Right ventricle myocardium inferior (tissue), 1 donor: Measurements from ENCODE around the gene SMAGP. TPM values are rescaled to one million over a fixed set of nuclear protein-coding genes. Genes with fewer than 3 reads are reported as not detected.
A peak's percentile ranks its signal among the peaks of the same experiment; 100 is the strongest.

Source experiments
- ATAC-seq: fragments of 200-7000 bp; cut with Tn5 transposase; one replicate; pipeline ENCODE4 v1.9.1; 2020; ENCODE audit warnings: mild to moderate bottlenecking, moderate library complexity
- DNase-seq: peaks from one replicate; pipeline ENCODE4 v3.0.0; 2021; ENCODE audit errors: missing footprints
- intact Hi-C: fragments of 100-400 bp; cut with DNase I; formaldehyde crosslinking; loops from one replicate; pipeline ENCODE4 v1.11.0; 2022
- total RNA-seq: library from RNA; stranded (reverse); fragmentation: NEBNext Ultra II Directional; extraction: Animal tissue kit (Norgen Biotek cat#: 25700); gene quantifications from one replicate; pipeline ENCODE4 v1.2.1, GENCODE V29; 2021
- donor health status: DM: no; HTN: yes; CAD: no; lungs with severe emphysema.

The SMAGP gene
- total RNA-seq, 1 donor from 2014 or later, result 3.8 TPM

GRCh38 chr12:51208016-51208660 lies 62.1 kb downstream of the SMAGP start:
- intact Hi-C loops, result no loop called here
- no peak for ATAC-seq

GRCh38 chr12:51205350-51205749 lies 64.9 kb downstream of the SMAGP start:
- no peak for ATAC-seq
- no peak for DNase-seq

More at GRCh38 chr12:51208016-51208660, 62.1 kb downstream of the SMAGP start:
- no peak for DNase-seq

GRCh38 chr12:51202718-51203117 lies 67.5 kb downstream of the SMAGP start:
- intact Hi-C loops, result no loop called here
- ATAC-seq (no peak), DNase-seq (no peak)

More at GRCh38 chr12:51205350-51205749, 64.9 kb downstream of the SMAGP start:
- intact Hi-C loops, result no loop called here

GRCh38 chr12:51200806-51201205 lies 69.4 kb downstream of the SMAGP start:
- DNase-seq, result no peak
- intact Hi-C loops, result no loop called here
- ATAC-seq, result no peak

GRCh38 chr12:51200156-51200555 lies 70.1 kb downstream of the SMAGP start:
- intact Hi-C loops, result no loop called here
- ATAC-seq (no peak), DNase-seq (no peak)

- intact Hi-C loops, result no loop called here
- no peak for ATAC-seq
- no peak for DNase-seq
These were observed 70.8 kb downstream of the SMAGP start for GRCh38 chr12:51199366-51199945.

GRCh38 chr12:51198568-51199365 lies 71.4 kb downstream of the SMAGP start:
- no peak for ATAC-seq
- intact Hi-C loops, result no loop called here
- no peak for DNase-seq

- DNase-seq (no peak), ATAC-seq (peak; percentile 5)
- intact Hi-C loops, result no loop called here
These were observed 72.3 kb downstream of the SMAGP start for GRCh38 chr12:51197736-51198567.

- DNase-seq, result no peak
- intact Hi-C loops, result no loop called here
- no peak for ATAC-seq
These were observed 73.7 kb downstream of the SMAGP start for GRCh38 chr12:51196547-51196946.

GRCh38 chr12:51195841-51196240 lies 74.4 kb downstream of the SMAGP start:
- intact Hi-C loops, result no loop called here
- ATAC-seq (no peak), DNase-seq (no peak)

Other genes with a start within 250 kb of the SMAGP start
- gene SLC11A2, start 244.0 kb downstream of the SMAGP start, total RNA-seq, result 23.7 TPM
- 17.0 TPM for gene LETMD1, start 222.1 kb downstream of the SMAGP start, total RNA-seq
- gene CSRNP2, start 186.8 kb downstream of the SMAGP start, total RNA-seq, result 25.7 TPM
- 22.3 TPM for gene TFCP2, start 97.3 kb downstream of the SMAGP start, total RNA-seq
- 8.6 TPM for gene POU6F1, start 52.4 kb downstream of the SMAGP start, total RNA-seq
- gene DAZAP2, start 31.6 kb downstream of the SMAGP start, total RNA-seq, result 136 TPM
- 2.0 TPM for gene BIN2, start 53.8 kb upstream of the SMAGP start, total RNA-seq
- not detected for gene CELA1, start 76.3 kb upstream of the SMAGP start, total RNA-seq
- gene GALNT6, start 121.0 kb upstream of the SMAGP start, total RNA-seq, result 1.7 TPM
- gene SLC4A8, start 154.4 kb upstream of the SMAGP start, total RNA-seq, result 0.08 TPM